ENCODE measurements around the gene DDX20.

- TF ChIP-seq CTCF (IDR thresholded peaks at IDR 0.05), result no peak
- no peak for TF ChIP-seq EP300 (IDR thresholded peaks at IDR 0.05)
Observed at GRCh38 chr1:111735321-111735720, 20.4 kb upstream of the DDX20 start.
